H1 (cell line): ENCODE data around the gene PRKCA. TPM values are rescaled to one million over a fixed set of nuclear protein-coding genes. Genes with fewer than 3 reads are reported as not detected.
A peak's percentile ranks its signal among the peaks of the same experiment; 100 is the strongest.

Source experiments
- CTCF ChIA-PET: fragments of 300-600 bp; sonication (Branson Sonifier 250); formaldehyde crosslinking; loops from one replicate; lab custom pipeline; 2021; ENCODE audit not compliant: partially characterized antibody; lab: Charles Lee
- POLR2A ChIA-PET: fragments of 300-600 bp; sonication (Branson Sonifier 250); formaldehyde crosslinking; loops from one replicate; lab custom pipeline; 2021; ENCODE audit warnings: inconsistent platforms; ENCODE audit not compliant: partially characterized antibody; lab: Charles Lee
- DNase-seq, 2 experiments: peaks; one replicate each; pipeline versions ENCODE4 v3.0.0 to v3.0.0-alpha.2; 2010 to 2022; ENCODE audit warnings: low spot score in 2 of 2, low read depth in 1 of 2, mixed read lengths in 1 of 2
- FAIRE-seq: peaks from 2 replicates; lab custom pipeline; 2011; peaks lifted over from hg19 to GRCh38; lab: Jason Lieb, UNC
- H2AFZ ChIP-seq: 2 replicates; pipeline ENCODE4 v1.8.1; 2012; ENCODE audit warnings: low read length, inconsistent platforms
- H2AK5ac ChIP-seq: 2 replicates; pipeline ENCODE4 v1.6.1; 2013; ENCODE audit warnings: low read depth, low read length
- H2BK120ac ChIP-seq: replicated peaks from 2 replicates; pipeline ENCODE3; 2013; ENCODE audit warnings: low read depth, low read length, inconsistent platforms
- H2BK12ac ChIP-seq: 2 replicates; pipeline ENCODE4 v1.6.1; 2013; ENCODE audit warnings: low read depth, low read length
- H2BK15ac ChIP-seq: 2 replicates; pipeline ENCODE4 v1.6.1; 2013; ENCODE audit warnings: low read length
- H2BK20ac ChIP-seq: 2 replicates; pipeline ENCODE4 v1.6.1; 2013; ENCODE audit warnings: low read length
- H2BK5ac ChIP-seq: 2 replicates; pipeline ENCODE4 v1.6.1; 2013; ENCODE audit warnings: low read depth, low read length
- H3K14ac ChIP-seq: 2 replicates; pipeline ENCODE4 v1.6.1; 2013; ENCODE audit warnings: inconsistent platforms; ENCODE audit not compliant: insufficient read length
- H3K18ac ChIP-seq: 2 replicates; pipeline ENCODE4 v1.6.1; 2013; ENCODE audit warnings: low read length; ENCODE audit errors: extremely low read depth
- H3K23ac ChIP-seq: 2 replicates; pipeline ENCODE4 v1.6.1; 2013; ENCODE audit warnings: inconsistent platforms; ENCODE audit not compliant: insufficient read length
- H3K23me2 ChIP-seq: 2 replicates; pipeline ENCODE4 v1.6.1; 2013; ENCODE audit warnings: low read depth, low read length
- H3K27ac ChIP-seq: 2 replicates; pipeline ENCODE4 v1.6.1; 2011; ENCODE audit warnings: low read depth, low read length, inconsistent platforms
- H3K27me3 ChIP-seq, 4 experiments: replicated peaks in 1 of 4; 1 replicate in 1 of 4; 2 replicates in 3 of 4; pipeline versions ENCODE4 v1.6.1 to v1.8.1; 2011 to 2013; ENCODE audit warnings: low read length in 3 of 4, mild to moderate bottlenecking in 3 of 4, inconsistent platforms in 2 of 4, mixed read lengths in 2 of 4, moderate library complexity in 1 of 4; ENCODE audit not compliant: control insufficient read depth in 3 of 4, insufficient read depth in 3 of 4; ENCODE audit errors: extremely low read depth in 1 of 4
- H3K36me3 ChIP-seq, 4 experiments: 2 replicates each; pipeline versions ENCODE4 v1.6.1 to v1.8.1; 2011 to 2013; ENCODE audit warnings: mild to moderate bottlenecking in 4 of 4, low read length in 3 of 4, moderate library complexity in 2 of 4, control low read depth in 1 of 4, inconsistent platforms in 1 of 4; ENCODE audit not compliant: insufficient read depth in 4 of 4, control insufficient read depth in 2 of 4
- H3K4ac ChIP-seq: replicated peaks from 2 replicates; pipeline ENCODE3; 2013; ENCODE audit warnings: low read length, low read depth, mixed read lengths, inconsistent platforms; ENCODE audit not compliant: insufficient read length
- H3K4me1 ChIP-seq, 4 experiments: replicated peaks in 1 of 4; 1 replicate in 1 of 4; 2 replicates in 3 of 4; pipeline versions ENCODE4 v1.6.1 to v1.8.1; 2011 to 2013; ENCODE audit warnings: low read length in 3 of 4, inconsistent platforms in 2 of 4, mixed read lengths in 1 of 4; ENCODE audit not compliant: insufficient read depth in 4 of 4, control insufficient read depth in 3 of 4
- H3K4me2 ChIP-seq, 2 experiments: 2 replicates each; pipeline versions ENCODE4 v1.6.1 to v1.8.1; 2011 to 2013; ENCODE audit warnings: low read depth in 2 of 2, low read length in 2 of 2, control low read depth in 1 of 2, inconsistent platforms in 1 of 2, mild to moderate bottlenecking in 1 of 2; ENCODE audit not compliant: insufficient read depth in 1 of 2
- H3K4me3 ChIP-seq, 4 experiments: fragments of 200-600, 300-600 bp in 1 of 4; sonication (generic), shearing (Covaris generic), sonication (Bioruptor Twin) in 1 of 4; 2 replicates each; pipeline versions ENCODE4 v1.5.1 to v1.8.1; 2011 to 2016; ENCODE audit warnings: low read length in 4 of 4, low read depth in 3 of 4, control low read depth in 2 of 4, inconsistent platforms in 2 of 4, mild to moderate bottlenecking in 2 of 4, mixed read lengths in 1 of 4, moderate library complexity in 1 of 4; ENCODE audit not compliant: insufficient read depth in 2 of 4; ENCODE audit errors: extremely low read depth in 1 of 4
- H3K56ac ChIP-seq: replicated peaks from 2 replicates; pipeline ENCODE3; 2013; ENCODE audit warnings: low read depth, mild to moderate bottlenecking, mixed read lengths, low read length, inconsistent platforms; ENCODE audit not compliant: insufficient read length
- H3K79me1 ChIP-seq: 2 replicates; pipeline ENCODE4 v1.6.1; 2013; ENCODE audit warnings: low read depth, low read length, control low read depth
- H3K79me2 ChIP-seq, 2 experiments: 2 replicates each; pipeline versions ENCODE4 v1.6.1 to v1.8.1; 2012 to 2013; ENCODE audit warnings: low read length in 2 of 2, mild to moderate bottlenecking in 2 of 2, inconsistent platforms in 1 of 2; ENCODE audit not compliant: insufficient read depth in 2 of 2, control insufficient read depth in 1 of 2
- H3K9ac ChIP-seq, 4 experiments: replicated peaks in 1 of 4; 1 replicate in 1 of 4; 2 replicates in 3 of 4; pipeline versions ENCODE4 v1.6.1 to v1.8.1; 2011 to 2013; ENCODE audit warnings: low read depth in 3 of 4, low read length in 3 of 4, control low read depth in 2 of 4, mild to moderate bottlenecking in 2 of 4, moderate library complexity in 2 of 4, inconsistent platforms in 1 of 4; ENCODE audit errors: extremely low read depth in 1 of 4
- H3K9me3 ChIP-seq, 2 experiments: 2 replicates each; pipeline versions ENCODE4 v1.6.1 to v1.8.1; 2012 to 2013; ENCODE audit warnings: mild to moderate bottlenecking in 2 of 2, moderate library complexity in 2 of 2, control low read depth in 1 of 2, inconsistent platforms in 1 of 2, low read depth in 1 of 2, low read length in 1 of 2, mixed read lengths in 1 of 2; ENCODE audit not compliant: insufficient read depth in 2 of 2
- H4K20me1 ChIP-seq, 2 experiments: replicated peaks in 1 of 2; 2 replicates each; pipeline versions ENCODE3 to v1.8.1; 2011 to 2013; ENCODE audit warnings: inconsistent platforms in 2 of 2, low read length in 2 of 2, mild to moderate bottlenecking in 1 of 2; ENCODE audit not compliant: insufficient read depth in 2 of 2, control insufficient read depth in 1 of 2
- H4K5ac ChIP-seq: 2 replicates; pipeline ENCODE4 v1.6.1; 2013; ENCODE audit warnings: low read length, low read depth, mixed read lengths, inconsistent platforms; ENCODE audit not compliant: insufficient read length
- H4K8ac ChIP-seq: 2 replicates; pipeline ENCODE4 v1.8.0; 2013; ENCODE audit warnings: mild to moderate bottlenecking, moderate library complexity, low read length, inconsistent platforms; ENCODE audit not compliant: insufficient read depth; ENCODE audit errors: extremely low read depth
- H4K91ac ChIP-seq: replicated peaks from 2 replicates; pipeline ENCODE3; 2013; ENCODE audit warnings: low read length, mixed read lengths, inconsistent platforms; ENCODE audit not compliant: insufficient read length
- ATF3 ChIP-seq: IDR thresholded peaks from 2 replicates; pipeline ENCODE4 v1.6.1; 2011; ENCODE audit warnings: low read depth, mild to moderate bottlenecking, low read length; ENCODE audit not compliant: insufficient read depth
- CBX8 ChIP-seq: fragments of 300-800, 300-1000 bp; sonication (generic); IDR thresholded peaks from 2 replicates; pipeline ENCODE4 v1.7.1; 2016; ENCODE audit warnings: low read depth, low read length, borderline replicate concordance
- CEBPB ChIP-seq: IDR thresholded peaks from 2 replicates; pipeline ENCODE4 v1.6.1; 2012; ENCODE audit warnings: low read depth, low read length
- CHD2 ChIP-seq: IDR thresholded peaks from 2 replicates; pipeline ENCODE4 v1.6.1; 2012; ENCODE audit warnings: low read length, improper control_type of control experiment
- EP300 ChIP-seq, 2 experiments: IDR thresholded peaks; 1 replicate in 1 of 2; 2 replicates in 1 of 2; pipeline ENCODE4 v1.6.1; 2011 to 2012; ENCODE audit warnings: low read depth in 2 of 2, low read length in 2 of 2, mild to moderate bottlenecking in 2 of 2, borderline replicate concordance in 1 of 2, inconsistent platforms in 1 of 2, moderate library complexity in 1 of 2
- KDM4A ChIP-seq: IDR thresholded peaks from one replicate; pipeline ENCODE4 v1.7.1; 2012; ENCODE audit warnings: low read depth, mild to moderate bottlenecking, moderate library complexity, low read length, inconsistent platforms; ENCODE audit not compliant: severe bottlenecking
- TBP ChIP-seq: IDR thresholded peaks from 2 replicates; pipeline ENCODE4 v1.6.1; 2011; ENCODE audit warnings: low read depth, low read length, improper control_type of control experiment
- WGBS, 2 experiments: shearing (Covaris generic) in 1 of 2; methylation state at CpG; one replicate each; pipeline versions ENCODE4 v1.1.6 to v1.1.7; 2013 to 2015; ENCODE audit warnings: low lambda C conversion rate in 2 of 2, mixed read lengths in 2 of 2, inconsistent platforms in 1 of 2, low coverage in 1 of 2, missing lambda C conversion rate in 1 of 2; ENCODE audit not compliant: insufficient replicate concordance in 2 of 2, insufficient coverage in 1 of 2, insufficient read length in 1 of 2; ENCODE audit errors: extremely low coverage in 1 of 2, missing lambda C conversion rate in 1 of 2; 5-methylcytosine and 5-hydroxymethylcytosine counted together
- polyA plus RNA-seq, 7 experiments: library from polyadenylated mRNA; depleted of rRNA in 3 of 7; stranded (reverse) in 5 of 7; unstranded in 2 of 7; fragments of >200 nt in 5 of 7; fragments of 200-250 nt in 2 of 7; gene quantifications; 1 replicate in 5 of 7; 2 replicates in 1 of 7; 4 replicates in 1 of 7; pipeline versions ENCODE4 v1.2.1 to v1.2.3, GENCODE V29; 2011 to 2013; ENCODE audit warnings: missing spikeins in 2 of 7, mixed read lengths in 2 of 7
- total RNA-seq: library from RNA; stranded (reverse); fragmentation: NEBNext Ultra II Directional; extraction: Animal tissue kit (Norgen Biotek cat#: 25700); gene quantifications from 2 replicates; pipeline ENCODE4 v1.2.1, GENCODE V29; 2021

The PRKCA gene
- total and polyA plus RNA-seq, 2 of the 8 experiments (the other 6 are each of a cell fraction or from before 2014, with no cell fraction given) = 5.8 to 17.8 TPM

- H3K4me3 ChIP-seq = no peak overlapping the region
- no peak overlapping the region for H2AK5ac ChIP-seq
- H3K23ac ChIP-seq = no peak overlapping the region
- FAIRE-seq (no peak), DNase-seq (no peak)
- peaks cover under 1 to 14% of the 10 kb centered on the region in 2 experiments; a peak in 2 of 4 replicates for H3K79me2 ChIP-seq
- ChIA-PET POLR2A (interaction anchor here (0.6 kb wide), 1 partner anchor 534 kb away, joined by 3 read pairs; no protein-coding TSS in a partner anchor), CTCF (interaction anchor here (0.7 kb wide), 1 partner anchor 20 kb away, joined by 3 read pairs; no protein-coding TSS in a partner anchor)
- H3K27me3 ChIP-seq = no peaks in the 10 kb centered on the region
- H4K20me1 ChIP-seq = no peaks in the 10 kb centered on the region
- H3K9ac ChIP-seq = no peak overlapping the region; a peak in 1 of 7 replicates
- H2BK120ac ChIP-seq = no peak overlapping the region
- no peak overlapping the region; the same call in 1 of the 2 replicates for H2BK5ac ChIP-seq
- H3K56ac ChIP-seq = no peak overlapping the region
- no peak overlapping the region for H2BK12ac ChIP-seq
- H2BK20ac ChIP-seq = no peak overlapping the region
- WGBS, 2 experiments = 86% methylated on average over 8 of the region's 8 CpGs; no CpG with 5 or more reads in 1 of the 2 experiments
- H4K5ac ChIP-seq = no peak overlapping the region
- H2BK15ac ChIP-seq = no peak overlapping the region
- H3K4me2 ChIP-seq = no peak overlapping the region
- no peak overlapping the region for H3K27ac ChIP-seq
- no peaks in the 10 kb centered on the region for H3K23me2 ChIP-seq
- H3K18ac ChIP-seq = no peak overlapping the region
- peak; percentile 91 for TF ChIP-seq CEBPB
- no peak for TF ChIP-seq ATF3
- TF ChIP-seq CBX8 = no peak
- no peak for TF ChIP-seq EP300 (IDR thresholded peaks at IDR 0.05; ENCODE audit: borderline replicate concordance in 1 of 2, low read depth in 2 of 2, low read length in 2 of 2)
- TF ChIP-seq KDM4A = no peak
- TF ChIP-seq TBP = no peak
- no peak for TF ChIP-seq CHD2
- H3K79me1 ChIP-seq = no peaks in the 10 kb centered on the region
- H4K91ac ChIP-seq = no peak overlapping the region
- no peaks in the 10 kb centered on the region for H3K36me3 ChIP-seq
- H3K4ac ChIP-seq = no peak overlapping the region
- H3K14ac ChIP-seq = no peak overlapping the region
- no peak overlapping the region; the same call in 1 of the 2 replicates for H4K8ac ChIP-seq
- no peaks in the 10 kb centered on the region for H3K9me3 ChIP-seq
- peaks cover 0 to 10% (median 3%) of the 10 kb centered on the region in 4 experiments; a peak in 2 of 7 replicates for H3K4me1 ChIP-seq
- no peak overlapping the region for H2AFZ ChIP-seq
Observed at GRCh38 chr17:66430846-66431795, 128.7 kb downstream of the PRKCA start.
